Ishikawa (cell line): ENCODE results near the gene TBX15.

Source experiments
- CEBPB ChIP-seq: IDR thresholded peaks from 2 replicates; pipeline ENCODE4 v1.6.1; 2012
- CREB1 ChIP-seq: IDR thresholded peaks from 2 replicates; pipeline ENCODE4 v1.6.1; 2012; ENCODE audit warnings: low read depth
- EGR1 ChIP-seq: IDR thresholded peaks from 2 replicates; pipeline ENCODE4 v1.6.1; 2012
- EP300 ChIP-seq: IDR thresholded peaks from 2 replicates; pipeline ENCODE4 v1.6.1; 2012; ENCODE audit warnings: borderline replicate concordance
- FOXM1 ChIP-seq: IDR thresholded peaks from 2 replicates; pipeline ENCODE4 v1.6.1; 2012; ENCODE audit warnings: low read depth, borderline replicate concordance
- NFIC ChIP-seq: IDR thresholded peaks from 2 replicates; pipeline ENCODE4 v1.6.1; 2012
- RAD21 ChIP-seq: IDR thresholded peaks from 2 replicates; pipeline ENCODE4 v1.6.1; 2012; ENCODE audit warnings: low read depth
- TAF1 ChIP-seq: IDR thresholded peaks from 2 replicates; pipeline ENCODE4 v1.6.1; 2012; ENCODE audit warnings: low read depth, mild to moderate bottlenecking
- TCF12 ChIP-seq: IDR thresholded peaks from 2 replicates; pipeline ENCODE4 v1.6.1; 2012; ENCODE audit warnings: low read depth
- TEAD4 ChIP-seq: IDR thresholded peaks from 2 replicates; pipeline ENCODE4 v1.6.1; 2012
- YY1 ChIP-seq: IDR thresholded peaks from 2 replicates; pipeline ENCODE4 v1.6.1; 2012; ENCODE audit warnings: low read depth
- ZBTB7A ChIP-seq: IDR thresholded peaks from 2 replicates; pipeline ENCODE4 v1.6.1; 2012; ENCODE audit warnings: low read depth
- TF ChIP-seq, protein P1 (sequence below): IDR thresholded peaks from 2 replicates; pipeline ENCODE4 v1.6.1; 2012
- TF ChIP-seq, protein P2 (sequence below): IDR thresholded peaks from 2 replicates; pipeline ENCODE4 v1.6.1; 2012; ENCODE audit warnings: low read depth, mild to moderate bottlenecking
- TF ChIP-seq, protein P3 (sequence below): IDR thresholded peaks from 2 replicates; pipeline ENCODE4 v1.6.1; 2012

TBX15 gene

DNA sequence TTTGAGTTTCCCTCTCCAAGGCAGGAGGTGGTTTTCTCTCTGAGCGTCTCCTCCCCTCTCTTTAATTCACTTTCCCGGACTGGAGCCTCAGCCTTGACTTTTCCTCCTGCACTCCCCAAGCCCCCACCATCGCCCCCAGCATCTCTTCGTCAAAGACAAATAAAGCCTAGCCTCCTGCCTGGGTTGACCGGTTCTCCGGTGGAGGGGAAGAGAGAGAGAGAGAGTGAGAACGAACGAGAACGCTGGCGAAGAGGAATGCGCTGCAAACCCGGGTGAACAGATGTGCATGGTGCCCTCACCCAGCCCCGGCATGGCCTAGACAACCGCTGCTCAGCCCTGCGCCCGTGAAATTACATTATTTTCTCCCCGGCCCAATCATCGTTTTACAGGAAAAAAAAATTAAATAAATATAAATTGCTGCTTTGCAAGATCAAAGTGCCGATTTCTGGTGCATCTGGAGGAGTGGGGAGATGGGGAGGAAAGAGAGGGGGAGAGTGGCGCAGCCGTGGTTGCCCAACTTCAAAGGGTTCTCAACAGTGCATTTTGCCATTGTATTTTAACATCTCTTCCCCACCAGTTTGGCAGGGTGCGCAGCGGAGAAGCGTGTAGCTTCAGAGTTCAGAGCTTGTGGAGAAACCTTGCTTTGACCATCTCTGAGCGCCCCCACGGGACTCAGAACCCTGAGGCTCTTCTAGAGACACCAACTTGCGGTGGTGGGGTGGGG is 11.4 kb upstream of the TBX15 start:
- TF ChIP-seq CEBPB (no peak), RAD21 (no peak), FOXM1 (no peak), TAF1 (no peak), NFIC (no peak), TCF12 (no peak), EP300 (no peak), YY1 (no peak), TEAD4 (no peak), CREB1 (no peak), ZBTB7A (no peak), EGR1 (no peak)
- TF ChIP-seq, protein P1, sequence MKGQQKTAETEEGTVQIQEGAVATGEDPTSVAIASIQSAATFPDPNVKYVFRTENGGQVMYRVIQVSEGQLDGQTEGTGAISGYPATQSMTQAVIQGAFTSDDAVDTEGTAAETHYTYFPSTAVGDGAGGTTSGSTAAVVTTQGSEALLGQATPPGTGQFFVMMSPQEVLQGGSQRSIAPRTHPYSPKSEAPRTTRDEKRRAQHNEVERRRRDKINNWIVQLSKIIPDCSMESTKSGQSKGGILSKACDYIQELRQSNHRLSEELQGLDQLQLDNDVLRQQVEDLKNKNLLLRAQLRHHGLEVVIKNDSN, result no peak
- TF ChIP-seq, protein P2, sequence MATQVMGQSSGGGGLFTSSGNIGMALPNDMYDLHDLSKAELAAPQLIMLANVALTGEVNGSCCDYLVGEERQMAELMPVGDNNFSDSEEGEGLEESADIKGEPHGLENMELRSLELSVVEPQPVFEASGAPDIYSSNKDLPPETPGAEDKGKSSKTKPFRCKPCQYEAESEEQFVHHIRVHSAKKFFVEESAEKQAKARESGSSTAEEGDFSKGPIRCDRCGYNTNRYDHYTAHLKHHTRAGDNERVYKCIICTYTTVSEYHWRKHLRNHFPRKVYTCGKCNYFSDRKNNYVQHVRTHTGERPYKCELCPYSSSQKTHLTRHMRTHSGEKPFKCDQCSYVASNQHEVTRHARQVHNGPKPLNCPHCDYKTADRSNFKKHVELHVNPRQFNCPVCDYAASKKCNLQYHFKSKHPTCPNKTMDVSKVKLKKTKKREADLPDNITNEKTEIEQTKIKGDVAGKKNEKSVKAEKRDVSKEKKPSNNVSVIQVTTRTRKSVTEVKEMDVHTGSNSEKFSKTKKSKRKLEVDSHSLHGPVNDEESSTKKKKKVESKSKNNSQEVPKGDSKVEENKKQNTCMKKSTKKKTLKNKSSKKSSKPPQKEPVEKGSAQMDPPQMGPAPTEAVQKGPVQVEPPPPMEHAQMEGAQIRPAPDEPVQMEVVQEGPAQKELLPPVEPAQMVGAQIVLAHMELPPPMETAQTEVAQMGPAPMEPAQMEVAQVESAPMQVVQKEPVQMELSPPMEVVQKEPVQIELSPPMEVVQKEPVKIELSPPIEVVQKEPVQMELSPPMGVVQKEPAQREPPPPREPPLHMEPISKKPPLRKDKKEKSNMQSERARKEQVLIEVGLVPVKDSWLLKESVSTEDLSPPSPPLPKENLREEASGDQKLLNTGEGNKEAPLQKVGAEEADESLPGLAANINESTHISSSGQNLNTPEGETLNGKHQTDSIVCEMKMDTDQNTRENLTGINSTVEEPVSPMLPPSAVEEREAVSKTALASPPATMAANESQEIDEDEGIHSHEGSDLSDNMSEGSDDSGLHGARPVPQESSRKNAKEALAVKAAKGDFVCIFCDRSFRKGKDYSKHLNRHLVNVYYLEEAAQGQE, result no peak
- TF ChIP-seq, protein P3, sequence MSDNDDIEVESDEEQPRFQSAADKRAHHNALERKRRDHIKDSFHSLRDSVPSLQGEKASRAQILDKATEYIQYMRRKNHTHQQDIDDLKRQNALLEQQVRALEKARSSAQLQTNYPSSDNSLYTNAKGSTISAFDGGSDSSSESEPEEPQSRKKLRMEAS, result no peak

DNA sequence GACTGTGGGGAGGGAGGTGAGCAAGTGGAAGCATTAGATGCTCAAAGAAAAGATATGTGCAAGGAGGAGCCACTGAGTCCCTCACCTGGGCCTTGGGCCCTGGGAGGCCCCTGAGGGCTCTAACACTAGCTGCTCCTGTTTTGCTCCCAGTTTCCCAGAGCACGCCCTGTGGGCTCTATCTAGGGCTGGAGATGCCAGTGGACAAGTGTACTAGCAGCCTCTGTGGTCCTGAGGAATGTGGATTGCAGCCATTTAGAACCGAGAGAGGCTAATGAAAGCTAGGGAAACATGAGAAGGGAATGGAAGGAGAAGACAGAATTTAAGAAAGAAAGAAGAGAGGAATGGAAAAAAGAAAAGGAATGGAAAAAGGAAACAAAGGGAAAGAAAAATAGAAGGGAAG is 10.0 kb upstream of the TBX15 start:
- TF ChIP-seq, protein P3, result no peak
- TF ChIP-seq ZBTB7A (no peak), CEBPB (no peak), YY1 (no peak), NFIC (no peak), EGR1 (no peak), TCF12 (no peak), TAF1 (no peak)
- TF ChIP-seq, protein P2, result no peak
- TF ChIP-seq, protein P1, result no peak

DNA sequence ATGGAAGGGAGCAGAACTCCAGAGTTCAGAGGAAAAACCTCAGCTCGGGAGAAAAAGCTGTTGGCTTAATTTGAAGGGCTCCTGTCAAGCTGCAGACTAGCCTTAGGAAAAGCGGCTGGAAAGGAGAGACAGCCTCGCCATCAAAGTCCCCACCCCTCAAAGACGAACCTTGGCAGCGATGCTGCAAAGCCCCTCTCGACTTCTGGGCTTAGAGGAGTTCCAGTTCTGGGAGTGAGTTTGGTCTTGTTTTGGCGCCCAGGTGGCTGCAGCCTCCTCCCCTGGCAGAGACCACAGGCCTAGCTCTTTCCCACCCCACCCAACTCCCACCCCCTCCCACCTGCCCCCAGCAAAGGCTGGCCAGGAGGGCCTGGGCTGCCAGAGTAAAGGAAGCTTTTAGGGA is 9.1 kb upstream of the TBX15 start:
- TF ChIP-seq RAD21 (no peak), TEAD4 (no peak), ZBTB7A (no peak), YY1 (no peak), CREB1 (no peak), FOXM1 (no peak), CEBPB (no peak), EP300 (no peak)

DNA sequence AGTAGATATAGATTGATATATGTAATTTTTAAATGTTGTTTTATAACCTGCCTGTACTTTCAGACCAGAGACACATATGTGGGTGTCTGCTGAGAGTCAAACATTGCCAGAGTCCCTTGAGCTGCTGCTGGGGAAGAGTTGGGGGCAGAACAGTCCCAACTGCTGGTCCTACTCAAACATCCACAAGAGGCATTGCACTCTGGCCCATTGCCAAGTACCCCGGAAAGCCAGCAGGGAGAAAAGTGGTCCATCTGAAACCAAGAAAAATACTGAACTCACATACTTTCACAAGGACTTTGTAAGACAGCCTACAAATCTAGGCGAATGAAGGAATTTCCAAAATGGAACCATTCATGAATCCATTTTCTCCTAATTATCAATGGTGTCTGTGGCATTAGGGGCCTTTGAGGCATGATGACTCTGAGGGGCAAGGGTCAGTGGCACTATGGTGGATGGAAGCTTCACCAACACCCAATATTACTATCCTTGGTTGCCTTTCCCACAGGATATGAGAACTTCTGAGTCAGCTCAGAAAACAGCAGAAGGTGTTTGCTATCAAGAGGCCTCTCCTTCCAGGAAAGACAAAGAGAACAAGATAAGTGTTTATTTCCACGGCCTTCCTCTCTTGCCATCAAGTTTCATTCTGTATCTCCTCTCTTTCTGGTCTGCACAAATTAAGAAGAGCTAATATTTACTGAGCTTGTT is 7.3 kb upstream of the TBX15 start:
- TF ChIP-seq TEAD4 (no peak), NFIC (no peak), ZBTB7A (no peak), CREB1 (no peak), TCF12 (no peak), CEBPB (no peak), RAD21 (no peak), FOXM1 (no peak)
- TF ChIP-seq, protein P1, result no peak
- TF ChIP-seq, protein P3, result no peak

DNA sequence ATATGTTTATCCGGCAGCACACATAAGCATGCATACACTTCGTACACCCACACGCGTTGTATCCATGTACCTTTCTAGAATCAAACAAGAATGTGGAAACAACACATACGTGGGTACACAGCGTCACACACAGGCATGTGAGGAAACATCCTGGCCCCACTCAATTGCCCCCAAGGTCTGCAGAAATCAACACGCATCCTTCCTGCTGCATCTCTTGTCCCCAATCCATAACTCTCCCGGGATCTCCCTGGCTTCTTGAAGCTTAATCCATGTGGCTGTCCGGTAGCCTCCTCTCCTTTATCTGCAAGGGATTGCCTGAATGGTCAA is 5.5 kb upstream of the TBX15 start:
- no peak for TF ChIP-seq EP300
- no peak for TF ChIP-seq EGR1
- TF ChIP-seq CREB1, result no peak
- TF ChIP-seq ZBTB7A, result no peak
- TF ChIP-seq, protein P3, result no peak
- TF ChIP-seq TEAD4, result no peak
- no peak for TF ChIP-seq FOXM1
- no peak for TF ChIP-seq TCF12
- no peak for TF ChIP-seq TAF1
- TF ChIP-seq YY1, result no peak
- TF ChIP-seq CEBPB, result no peak
- TF ChIP-seq, protein P2, result no peak
- TF ChIP-seq, protein P1, result no peak
- TF ChIP-seq RAD21, result no peak
- no peak for TF ChIP-seq NFIC
